NK-92 (cell line): ENCODE data around the gene C1S.
"Not testable (repeated sequence)": the region's sequence is repeated elsewhere in the genome, so short reads cannot be mapped to it uniquely, and the experiment has no call there.

Experiments used
- DNase-seq: peaks from one replicate; lab custom pipeline; 2025; ENCODE audit not compliant: unreplicated experiment; lab: John Stamatoyannopoulos, UW

The C1S gene

GRCh38 chr12:7046383-7047105 lies 14.0 kb upstream of the C1S start:
- DNase-seq = no peak

- DNase-seq = no peak
Measured at GRCh38 chr12:7047306-7047705, 13.2 kb upstream of the C1S start.

GRCh38 chr12:7049445-7049951 lies 11.0 kb upstream of the C1S start:
- DNase-seq = not testable (repeated sequence)

- not testable (repeated sequence) for DNase-seq
Measured at GRCh38 chr12:7049973-7050372, 10.5 kb upstream of the C1S start.

GRCh38 chr12:7054925-7055324 lies 5.6 kb upstream of the C1S start:
- no peak for DNase-seq

GRCh38 chr12:7055736-7056135 lies 4.8 kb upstream of the C1S start:
- not testable (repeated sequence) for DNase-seq

- DNase-seq = no peak
Measured at GRCh38 chr12:7058163-7058845, 2.2 kb upstream of the C1S start.

GRCh38 chr12:7058850-7059395 lies 1.6 kb upstream of the C1S start:
- DNase-seq = no peak

GRCh38 chr12:7059780-7060179 lies 738 bp upstream of the C1S start:
- DNase-seq = no peak

GRCh38 chr12:7061138-7061537 lies 620 bp downstream of the C1S start:
- DNase-seq = no peak

GRCh38 chr12:7061596-7061995 lies 1.1 kb downstream of the C1S start:
- no peak for DNase-seq

- DNase-seq = no peak
Measured at GRCh38 chr12:7064516-7064915, 4.0 kb downstream of the C1S start.

GRCh38 chr12:7065073-7065623 lies 4.6 kb downstream of the C1S start:
- no peak for DNase-seq

GRCh38 chr12:7066596-7066995 lies 6.1 kb downstream of the C1S start:
- no peak for DNase-seq

GRCh38 chr12:7067096-7067495 lies 6.6 kb downstream of the C1S start:
- no peak for DNase-seq

GRCh38 chr12:7068240-7068993 lies 7.9 kb downstream of the C1S start:
- no peak for DNase-seq

GRCh38 chr12:7068994-7069346 lies 8.5 kb downstream of the C1S start:
- no peak for DNase-seq

- no peak for DNase-seq
Measured at GRCh38 chr12:7069386-7069785, 8.9 kb downstream of the C1S start.

GRCh38 chr12:7072035-7072434 lies 11.5 kb downstream of the C1S start:
- no peak for DNase-seq

- DNase-seq = no peak
Measured at GRCh38 chr12:7072554-7072953, 12.0 kb downstream of the C1S start.

- no peak for DNase-seq
Measured at GRCh38 chr12:7073946-7074345, 13.4 kb downstream of the C1S start.
